Neural cell (in vitro differentiated cells): Measurements from ENCODE around the gene ST3GAL2. TPM values are rescaled to one million over a fixed set of nuclear protein-coding genes. Genes with fewer than 3 reads are reported as not detected.

ENCODE experiments used
- H2AFZ ChIP-seq: fragments of 200-600, 300-800 bp; sonication (generic), shearing (Covaris generic); 2 replicates; pipeline ENCODE4 v1.6.0; 2014; ENCODE audit warnings: low read depth, mild to moderate bottlenecking, antibody characterized with exemption, low read length, moderate library complexity
- H3F3A ChIP-seq: fragments of 200-600 bp; shearing (Covaris generic); 2 replicates; pipeline ENCODE4 v1.6.1; 2016; ENCODE audit warnings: mild to moderate bottlenecking, moderate library complexity, mixed read lengths, antibody characterized with exemption, low read length; ENCODE audit not compliant: insufficient read depth, poor library complexity, severe bottlenecking
- H3K27ac ChIP-seq: fragments of 200-600, 300-800 bp; sonication (generic), shearing (Covaris generic); 2 replicates; pipeline ENCODE4 v1.5.1; 2014; ENCODE audit warnings: mild to moderate bottlenecking, low read length, moderate library complexity
- H3K27me3 ChIP-seq: fragments of 300-800, 200-600 bp; sonication (generic), shearing (Covaris generic); 2 replicates; pipeline ENCODE4 v1.6.0; 2014; ENCODE audit warnings: mild to moderate bottlenecking, low read depth, low read length, moderate library complexity; ENCODE audit not compliant: insufficient read depth
- H3K36me3 ChIP-seq: fragments of 300-800, 200-600 bp; sonication (generic), shearing (Covaris generic); 2 replicates; pipeline ENCODE4 v1.5.1; 2014; ENCODE audit warnings: mild to moderate bottlenecking, antibody characterized with exemption, low read length, moderate library complexity; ENCODE audit not compliant: insufficient read depth
- H3K4me2 ChIP-seq: fragments of 300-800, 200-600 bp; sonication (generic), shearing (Covaris generic); 2 replicates; pipeline ENCODE4 v1.6.0; 2014; ENCODE audit warnings: mild to moderate bottlenecking, low read length
- H3K4me3 ChIP-seq: fragments of 300-800, 200-600 bp; sonication (generic), shearing (Covaris generic); 2 replicates; pipeline ENCODE4 v1.5.1; 2014; ENCODE audit warnings: mild to moderate bottlenecking, low read length, moderate library complexity
- H3K79me2 ChIP-seq: fragments of 200-600 bp; shearing (Covaris generic); replicated peaks from 2 replicates; pipeline ENCODE4 v1.6.0; 2014; ENCODE audit warnings: mild to moderate bottlenecking, low read length, moderate library complexity; ENCODE audit not compliant: insufficient read depth
- H3K9ac ChIP-seq: fragments of 300-800, 200-600 bp; sonication (generic), shearing (Covaris generic); 2 replicates; pipeline ENCODE4 v1.6.1; 2016; ENCODE audit warnings: mild to moderate bottlenecking, low read length, mixed read lengths
- H3K9me2 ChIP-seq: fragments of 200-600 bp; shearing (Covaris generic); 2 replicates; pipeline ENCODE4 v1.6.1; 2016; ENCODE audit warnings: mild to moderate bottlenecking, low read length, mixed read lengths; ENCODE audit not compliant: insufficient read depth
- H3K9me3 ChIP-seq: fragments of 200-600, 300-800 bp; sonication (generic), shearing (Covaris generic); 2 replicates; pipeline ENCODE4 v1.6.1; 2016; ENCODE audit warnings: mild to moderate bottlenecking, mixed run types, low read length, moderate library complexity, mixed read lengths
- H4K20me1 ChIP-seq: fragments of 200-600 bp; shearing (Covaris generic); 2 replicates; pipeline ENCODE4 v1.6.1; 2016; ENCODE audit warnings: mild to moderate bottlenecking, mixed run types; ENCODE audit not compliant: insufficient read depth
- CTCF ChIP-seq: fragments of 450-650 bp; IDR thresholded peaks from 2 replicates; pipeline ENCODE4 v1.5.1; 2014; ENCODE audit warnings: antibody characterized with exemption, mild to moderate bottlenecking, moderate library complexity; ENCODE audit not compliant: poor library complexity, severe bottlenecking
- EP300 ChIP-seq: fragments of 450-650 bp; conservative IDR thresholded peaks from 2 replicates; pipeline ENCODE4 v1.6.1; 2014; ENCODE audit warnings: antibody characterized with exemption, mild to moderate bottlenecking, moderate library complexity; ENCODE audit not compliant: poor library complexity, severe bottlenecking
- EZH2 ChIP-seq: fragments of 200-600, 300-800 bp; shearing (Covaris generic), sonication (generic); IDR thresholded peaks from 2 replicates; pipeline ENCODE4 v1.6.1; 2014; ENCODE audit warnings: antibody characterized with exemption, low read length, borderline replicate concordance, mild to moderate bottlenecking; ENCODE audit not compliant: insufficient read depth, poor library complexity, severe bottlenecking
- MXI1 ChIP-seq: fragments of 450-650 bp; conservative IDR thresholded peaks from 2 replicates; pipeline ENCODE4 v1.6.1; 2014; ENCODE audit warnings: antibody characterized with exemption, mild to moderate bottlenecking; ENCODE audit not compliant: poor library complexity, severe bottlenecking
- POLR2AphosphoS5 ChIP-seq: IDR thresholded peaks from 2 replicates; pipeline ENCODE4 v1.6.1; 2012
- RAD21 ChIP-seq: fragments of 450-650 bp; conservative IDR thresholded peaks from 2 replicates; pipeline ENCODE4 v1.6.1; 2014; ENCODE audit warnings: antibody characterized with exemption, mild to moderate bottlenecking, moderate library complexity
- TAF1 ChIP-seq: IDR thresholded peaks from 2 replicates; pipeline ENCODE4 v1.6.1; 2012; ENCODE audit warnings: low read depth
- polyA plus RNA-seq: library from polyadenylated mRNA; depleted of rRNA; stranded (reverse); fragments of >200 nt; gene quantifications from 2 replicates; pipeline ENCODE4 v1.2.3, GENCODE V29; 2014
- TF ChIP-seq, protein P1 (sequence below): IDR thresholded peaks from 2 replicates; pipeline ENCODE4 v1.6.1; 2012; ENCODE audit warnings: borderline replicate concordance

The ST3GAL2 gene
- polyA plus RNA-seq, 1 donor from 2014 or later, result 19.4 TPM

GRCh38 chr16:70463235-70463634 is 24.3 kb upstream of the ST3GAL2 start:
- H3K4me3 ChIP-seq, result no peak overlapping the region
- no peak overlapping the region for H3K9ac ChIP-seq
- no peaks in the 10 kb centered on the region for H3K36me3 ChIP-seq
- H3K9me3 ChIP-seq, result no peaks in the 10 kb centered on the region
- H3K79me2 ChIP-seq, result no peaks in the 10 kb centered on the region
- TF ChIP-seq MXI1 (no peak), TAF1 (no peak), CTCF (no peak)
- no peaks in the 10 kb centered on the region for H3F3A ChIP-seq
- no peaks in the 10 kb centered on the region for H3K27me3 ChIP-seq
- no peak overlapping the region for H2AFZ ChIP-seq
- no peak overlapping the region for H3K27ac ChIP-seq
- H3K4me2 ChIP-seq, result no peak overlapping the region
- no peaks in the 10 kb centered on the region for H3K9me2 ChIP-seq
- no peaks in the 10 kb centered on the region for H4K20me1 ChIP-seq

GRCh38 chr16:70460737-70461261 is 21.9 kb upstream of the ST3GAL2 start:
- Histone ChIP-seq H3K9me3 (no peaks in the 10 kb centered on the region), H3K27ac (no peak overlapping the region), H3K79me2 (no peaks in the 10 kb centered on the region), H3K4me3 (no peak overlapping the region), H3F3A (no peaks in the 10 kb centered on the region), H2AFZ (no peak overlapping the region), H4K20me1 (no peaks in the 10 kb centered on the region), H3K9ac (no peak overlapping the region), H3K9me2 (no peaks in the 10 kb centered on the region), H3K36me3 (no peaks in the 10 kb centered on the region), H3K4me2 (no peak overlapping the region), H3K27me3 (no peaks in the 10 kb centered on the region)
- no peak for TF ChIP-seq EZH2
- TF ChIP-seq POLR2AphosphoS5, result no peak
- TF ChIP-seq, protein P1, sequence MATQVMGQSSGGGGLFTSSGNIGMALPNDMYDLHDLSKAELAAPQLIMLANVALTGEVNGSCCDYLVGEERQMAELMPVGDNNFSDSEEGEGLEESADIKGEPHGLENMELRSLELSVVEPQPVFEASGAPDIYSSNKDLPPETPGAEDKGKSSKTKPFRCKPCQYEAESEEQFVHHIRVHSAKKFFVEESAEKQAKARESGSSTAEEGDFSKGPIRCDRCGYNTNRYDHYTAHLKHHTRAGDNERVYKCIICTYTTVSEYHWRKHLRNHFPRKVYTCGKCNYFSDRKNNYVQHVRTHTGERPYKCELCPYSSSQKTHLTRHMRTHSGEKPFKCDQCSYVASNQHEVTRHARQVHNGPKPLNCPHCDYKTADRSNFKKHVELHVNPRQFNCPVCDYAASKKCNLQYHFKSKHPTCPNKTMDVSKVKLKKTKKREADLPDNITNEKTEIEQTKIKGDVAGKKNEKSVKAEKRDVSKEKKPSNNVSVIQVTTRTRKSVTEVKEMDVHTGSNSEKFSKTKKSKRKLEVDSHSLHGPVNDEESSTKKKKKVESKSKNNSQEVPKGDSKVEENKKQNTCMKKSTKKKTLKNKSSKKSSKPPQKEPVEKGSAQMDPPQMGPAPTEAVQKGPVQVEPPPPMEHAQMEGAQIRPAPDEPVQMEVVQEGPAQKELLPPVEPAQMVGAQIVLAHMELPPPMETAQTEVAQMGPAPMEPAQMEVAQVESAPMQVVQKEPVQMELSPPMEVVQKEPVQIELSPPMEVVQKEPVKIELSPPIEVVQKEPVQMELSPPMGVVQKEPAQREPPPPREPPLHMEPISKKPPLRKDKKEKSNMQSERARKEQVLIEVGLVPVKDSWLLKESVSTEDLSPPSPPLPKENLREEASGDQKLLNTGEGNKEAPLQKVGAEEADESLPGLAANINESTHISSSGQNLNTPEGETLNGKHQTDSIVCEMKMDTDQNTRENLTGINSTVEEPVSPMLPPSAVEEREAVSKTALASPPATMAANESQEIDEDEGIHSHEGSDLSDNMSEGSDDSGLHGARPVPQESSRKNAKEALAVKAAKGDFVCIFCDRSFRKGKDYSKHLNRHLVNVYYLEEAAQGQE, result no peak
- TF ChIP-seq RAD21, result no peak
- TF ChIP-seq EP300, result no peak
- TF ChIP-seq CTCF, result no peak
- no peak for TF ChIP-seq MXI1
